GM18870 (cell line): ENCODE measurements around the gene SCARF1.

ENCODE experiments used
- ATAC-seq: cut with Tn5 transposase; IDR thresholded peaks from one replicate; pipeline ENCODE4 v1.9.1; 2021; ENCODE audit warnings: moderate library complexity; ENCODE audit not compliant: unreplicated experiment

Gene SCARF1

GRCh38 chr17:1648963-1649843, 3.7 kb upstream of the SCARF1 start:
- no peak for ATAC-seq

GRCh38 chr17:1648173-1648962, 2.8 kb upstream of the SCARF1 start:
- no peak for ATAC-seq

DNA sequence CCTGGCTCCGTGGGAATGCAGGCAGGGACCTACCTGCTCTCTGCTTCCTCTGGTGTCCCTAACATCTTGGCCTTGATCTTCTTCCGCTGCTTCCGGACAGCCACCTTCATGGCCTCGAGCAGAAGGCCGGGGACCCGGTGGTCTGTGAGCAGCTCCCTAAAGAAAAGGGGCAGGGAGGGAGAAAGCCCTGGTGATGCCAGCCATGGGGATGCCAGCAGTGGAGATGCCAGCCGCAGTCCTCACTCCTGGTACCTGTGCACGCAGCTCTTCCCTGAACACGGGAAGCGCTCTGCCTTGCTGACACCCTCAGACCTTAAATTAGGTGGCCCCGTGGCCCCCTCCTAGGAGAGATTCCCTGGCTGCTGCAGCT, 2.3 kb upstream of the SCARF1 start:
- ATAC-seq = no peak

DNA sequence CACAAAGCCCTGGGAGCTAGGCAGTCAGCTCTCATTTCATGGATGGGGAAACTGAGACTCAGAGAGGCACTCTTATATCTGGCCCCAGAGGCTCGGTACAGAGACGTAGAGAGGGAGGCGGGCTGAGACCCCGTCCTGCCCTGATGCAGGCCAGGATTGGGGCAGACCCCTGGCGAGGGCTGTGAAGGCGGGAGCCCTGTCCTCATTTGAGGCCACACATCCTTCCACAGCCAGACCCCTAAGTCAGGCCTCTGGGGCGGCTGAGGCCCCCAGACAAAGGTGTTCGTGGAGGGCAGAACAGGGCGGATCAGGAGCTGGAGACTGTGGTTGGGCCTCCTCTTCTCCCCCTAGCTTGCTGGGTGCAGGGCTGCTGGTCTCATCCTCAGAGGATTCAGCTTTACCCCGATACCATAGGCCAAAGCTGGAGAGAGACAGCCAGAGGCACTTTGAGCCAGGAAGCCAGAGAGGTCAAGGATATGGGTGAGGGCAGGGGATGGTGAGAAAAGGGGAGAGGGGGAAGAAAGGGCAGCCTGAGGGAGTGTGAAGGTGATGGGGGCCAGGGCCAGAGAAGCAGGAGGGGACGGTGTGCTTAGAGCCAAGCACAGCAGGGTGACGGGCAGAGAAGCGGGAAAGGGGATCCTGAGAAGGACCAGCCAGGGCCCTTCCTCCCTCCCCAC, 805 bp upstream of the SCARF1 start:
- no peak for ATAC-seq

DNA sequence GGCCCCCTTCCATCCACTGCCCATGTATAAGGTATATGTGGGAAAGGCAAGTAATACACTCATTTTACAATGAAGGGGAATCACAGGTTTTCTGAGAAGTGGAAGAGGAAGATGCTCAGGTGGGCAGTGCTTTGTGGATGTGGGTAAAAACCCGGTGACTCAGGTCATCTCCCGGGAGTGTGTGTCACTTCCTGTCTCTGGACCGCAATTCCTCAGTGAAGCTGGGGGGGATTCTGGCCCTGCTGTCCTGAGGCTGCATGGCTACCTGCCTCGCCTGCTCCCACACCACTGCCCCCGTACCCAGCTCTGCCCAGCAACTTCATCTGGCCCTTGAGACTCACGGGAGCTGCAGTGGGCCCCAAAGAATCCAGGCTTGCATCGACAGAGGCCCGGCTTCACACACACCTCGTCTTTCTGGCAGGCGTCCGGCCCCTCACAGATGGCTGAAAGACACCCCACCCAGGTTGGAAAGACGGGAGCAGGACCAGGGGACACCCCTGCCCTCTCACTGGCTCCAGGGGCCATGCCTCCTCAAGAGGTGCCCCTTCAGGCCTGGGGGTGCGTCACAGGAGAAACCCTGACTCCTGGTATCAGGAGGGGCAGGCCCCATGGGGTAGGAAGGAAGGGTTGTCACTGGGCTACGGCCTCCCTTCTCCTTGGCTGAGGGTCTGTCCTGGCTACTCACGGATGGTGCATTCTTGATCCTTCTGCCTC, 882 bp downstream of the SCARF1 start:
- ATAC-seq = no peak

- ATAC-seq = no peak
These were observed 1.5 kb downstream of the SCARF1 start for GRCh38 chr17:1643999-1644492.

GRCh38 chr17:1643293-1643998, 2.1 kb downstream of the SCARF1 start:
- no peak for ATAC-seq

GRCh38 chr17:1641065-1641403, 4.5 kb downstream of the SCARF1 start:
- no peak for ATAC-seq

DNA sequence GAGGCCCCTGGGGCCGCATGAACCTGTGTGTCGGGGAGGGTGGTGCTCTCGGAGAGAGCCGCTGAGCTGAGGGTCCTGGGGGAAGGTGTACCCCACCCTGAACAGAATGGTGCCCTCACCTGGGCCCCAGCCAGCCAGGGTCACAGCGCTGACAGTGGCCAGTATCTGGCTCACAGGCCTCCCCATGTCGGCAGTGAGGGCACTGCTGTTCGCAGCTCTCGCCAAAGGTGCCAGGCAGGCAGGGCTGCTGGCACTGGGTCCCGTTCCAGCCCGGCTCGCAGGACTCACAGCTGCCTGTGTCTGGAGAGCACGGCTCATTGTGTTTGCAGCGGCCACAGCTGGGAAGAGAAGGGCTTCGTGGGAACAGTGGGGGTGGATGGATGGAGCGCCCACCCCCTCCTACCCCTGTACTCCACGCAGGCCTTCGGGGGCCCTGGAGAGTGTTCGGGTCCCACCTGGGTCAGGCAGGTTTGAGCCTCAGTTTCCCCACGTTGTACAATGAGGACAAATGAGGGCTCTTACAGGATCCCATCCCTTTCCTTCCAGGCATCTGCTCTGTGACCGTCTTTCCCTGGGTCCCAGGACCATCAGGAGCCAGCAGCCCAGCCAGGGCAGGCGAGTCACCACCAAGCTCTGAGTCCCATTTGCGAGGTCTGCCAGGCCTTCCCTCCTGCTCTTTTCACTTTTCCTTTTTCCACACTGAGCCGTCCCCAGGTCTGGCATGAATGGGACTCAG, 5.0 kb downstream of the SCARF1 start:
- no peak for ATAC-seq

GRCh38 chr17:1639549-1640180, 5.9 kb downstream of the SCARF1 start:
- no peak for ATAC-seq

DNA sequence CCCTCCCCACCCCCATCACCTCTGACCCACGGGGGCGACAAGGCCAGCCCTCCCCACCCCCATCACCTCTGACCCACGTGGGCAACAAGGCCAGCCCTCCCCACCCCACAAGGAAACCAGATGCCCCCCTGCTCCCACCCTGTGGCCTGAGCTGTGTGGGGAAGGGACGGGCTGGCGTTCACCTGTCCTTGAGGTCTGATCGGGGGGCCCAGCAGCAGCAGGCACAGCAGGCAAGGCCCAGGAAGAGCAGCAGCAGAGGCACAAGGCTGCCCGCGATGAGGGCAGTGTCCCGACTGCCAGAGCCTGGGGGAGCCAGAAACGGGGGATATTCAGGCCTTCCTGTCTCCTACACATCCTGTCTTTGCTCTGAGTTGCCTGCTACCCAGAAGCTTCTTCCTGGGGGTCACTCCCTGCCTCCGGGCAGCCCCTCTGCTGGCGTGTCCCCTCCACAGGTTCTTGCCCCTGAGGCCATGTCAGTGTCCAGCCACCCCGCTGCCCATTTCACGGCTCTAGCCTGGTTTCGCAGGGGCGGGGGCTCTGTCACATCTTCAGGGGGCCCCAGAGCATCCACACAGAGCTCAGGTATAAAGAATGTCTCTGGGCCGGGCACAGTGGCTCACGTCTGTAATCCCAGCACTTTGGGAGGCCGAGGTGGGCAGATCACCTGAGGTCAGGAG, 6.8 kb downstream of the SCARF1 start:
- no peak for ATAC-seq

GRCh38 chr17:1638171-1638590, 7.4 kb downstream of the SCARF1 start:
- no peak for ATAC-seq

DNA sequence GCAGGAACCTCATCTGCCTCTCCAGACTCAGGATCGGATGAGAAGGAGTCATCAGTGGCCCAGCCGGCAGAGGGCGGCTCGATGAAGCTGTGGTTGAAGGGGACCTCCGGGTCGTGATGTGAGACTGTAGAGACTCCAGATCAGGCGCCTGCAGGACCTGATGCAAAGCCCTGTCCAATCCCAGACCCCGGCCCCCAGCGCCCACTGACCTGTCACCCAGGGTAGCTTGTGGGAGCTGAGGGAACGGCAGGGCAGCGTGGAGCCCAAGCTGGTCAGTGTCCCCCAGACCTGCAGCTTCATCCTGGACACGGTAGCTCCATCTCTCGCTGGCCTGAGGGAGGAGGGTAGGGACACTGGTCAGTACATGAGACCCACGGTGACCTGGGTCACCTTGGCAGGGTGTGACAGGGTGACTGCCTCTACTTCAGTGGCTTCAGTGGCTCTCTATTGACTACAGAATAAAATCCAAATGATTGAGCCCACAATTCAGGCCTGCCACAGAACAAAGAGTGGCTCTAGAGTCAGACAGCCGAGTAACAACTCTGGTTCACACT, 8.7 kb downstream of the SCARF1 start:
- no peak for ATAC-seq

DNA sequence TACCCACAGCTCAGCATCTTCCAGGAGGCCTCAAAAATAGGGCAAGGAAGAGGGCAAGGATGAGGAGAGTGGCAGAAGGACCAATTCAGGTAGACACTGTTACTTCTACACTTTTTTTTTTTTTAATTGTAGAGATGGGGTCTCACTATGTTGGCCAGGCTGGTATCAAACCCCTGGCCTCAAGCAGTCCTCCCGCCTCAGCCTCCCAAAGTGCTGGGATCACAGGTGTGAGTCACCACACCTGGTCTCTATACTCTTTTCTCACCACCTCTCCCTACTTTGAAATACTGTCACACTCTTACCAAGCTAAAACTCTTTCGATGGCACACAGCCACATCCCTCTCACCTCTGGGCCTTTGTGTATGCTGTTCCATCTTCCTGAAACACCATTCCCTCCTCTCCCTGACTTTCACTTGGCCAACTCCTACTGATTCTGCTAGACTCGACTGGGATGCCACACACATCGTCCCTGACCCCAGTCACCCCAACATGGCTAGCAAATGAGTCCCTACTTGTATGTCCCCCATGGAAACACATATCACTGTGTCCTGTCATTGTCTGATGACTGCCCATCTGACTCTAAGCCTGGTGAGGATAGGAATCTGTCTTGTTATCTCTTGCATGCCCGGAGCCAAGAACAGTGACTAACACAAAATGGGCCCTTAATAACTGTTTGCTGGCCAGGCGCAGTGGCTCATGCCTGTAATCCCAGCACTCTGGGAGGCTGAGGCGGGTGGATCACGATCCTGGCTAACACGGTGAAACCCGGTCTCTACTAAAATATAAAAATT, 9.7 kb downstream of the SCARF1 start:
- ATAC-seq = no peak

GRCh38 chr17:1634841-1635650, 10.5 kb downstream of the SCARF1 start:
- no peak for ATAC-seq

DNA sequence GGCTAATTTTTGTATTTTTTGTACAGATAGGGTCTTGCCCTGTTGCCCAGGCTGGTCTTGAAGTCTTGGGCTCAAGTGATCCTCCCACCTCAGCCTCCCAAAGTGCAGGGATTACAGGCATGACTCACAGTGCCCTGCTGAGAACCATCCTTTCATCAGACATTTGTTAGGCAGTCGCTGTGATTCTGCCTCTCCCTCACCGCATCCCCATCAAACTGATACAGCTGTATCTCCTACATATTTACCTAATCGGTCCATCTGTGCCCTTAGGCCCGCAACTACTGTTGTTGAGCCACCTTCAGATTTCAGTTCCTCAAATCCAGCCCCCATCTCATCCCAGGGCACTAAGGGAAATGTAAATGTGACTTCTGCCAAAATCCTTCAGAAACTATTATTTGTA, 14.9 kb downstream of the SCARF1 start:
- no peak for ATAC-seq
